ENCODE measurements around the gene SOBP. TPM values are rescaled to one million over a fixed set of nuclear protein-coding genes. Genes with fewer than 3 reads are reported as not detected.

SOBP gene
- total RNA-seq, 4 donors from 2014 or later, result 3.8 to 32.5 (median 19.4) TPM

GRCh38 chr6:107604549-107604948 is 114.6 kb downstream of the SOBP start:
- ATAC-seq (no peak), DNase-seq (no peak)
- peaks cover 44 to 57% of the 10 kb centered on the region in 2 donors for H3K4me1 ChIP-seq
- H3K36me3 ChIP-seq, result no peaks in the 10 kb centered on the region
- in situ Hi-C loops (cut with MboI; ENCODE audit: low sequenced_read_pairs in 4 of 4) (no loop called here), intact Hi-C loops (cut with DNase I; ENCODE audit: low total_unique reads) (no loop called here)
- H3K4me3 ChIP-seq, result no peak overlapping the region
- no peak for TF ChIP-seq POLR2A (IDR thresholded peaks at IDR 0.05)
- TF ChIP-seq CTCF (IDR thresholded peaks at IDR 0.05 in 4 of 5, conservative IDR thresholded peaks at IDR 0.05 in 1 of 5), result no peak
- no peaks in the 10 kb centered on the region for H3K27me3 ChIP-seq
- H3K9me3 ChIP-seq, result no peaks in the 10 kb centered on the region
- H3K27ac ChIP-seq, result no peak overlapping the region

- ATAC-seq (no peak), DNase-seq (no peak)
- H3K36me3 ChIP-seq, result no peaks in the 10 kb centered on the region
- in situ Hi-C loops (cut with MboI; ENCODE audit: low sequenced_read_pairs in 4 of 4) (no loop called here), intact Hi-C loops (cut with DNase I; ENCODE audit: low total_unique reads) (no loop called here)
- H3K4me3 ChIP-seq, result no peak overlapping the region
- H3K27ac ChIP-seq, result no peak overlapping the region
- TF ChIP-seq CTCF (IDR thresholded peaks at IDR 0.05 in 4 of 5, conservative IDR thresholded peaks at IDR 0.05 in 1 of 5), result no peak
- TF ChIP-seq POLR2A (IDR thresholded peaks at IDR 0.05), result no peak
- peaks cover 48 to 54% of the 10 kb centered on the region in 2 donors for H3K4me1 ChIP-seq
- no peaks in the 10 kb centered on the region for H3K27me3 ChIP-seq
- no peaks in the 10 kb centered on the region for H3K9me3 ChIP-seq
Measured at GRCh38 chr6:107606407-107606806, 116.5 kb downstream of the SOBP start.

GRCh38 chr6:107607116-107607515 is 117.2 kb downstream of the SOBP start:
- DNase-seq, result no peak
- TF ChIP-seq POLR2A (IDR thresholded peaks at IDR 0.05), result no peak
- no peak for TF ChIP-seq CTCF (IDR thresholded peaks at IDR 0.05 in 4 of 5, conservative IDR thresholded peaks at IDR 0.05 in 1 of 5)
- ATAC-seq, result peak in 1 of 2 donors; percentile 47
- no peaks in the 10 kb centered on the region for H3K9me3 ChIP-seq
- H3K27ac ChIP-seq, result no peak overlapping the region
- H3K36me3 ChIP-seq, result no peaks in the 10 kb centered on the region
- intact Hi-C loops (cut with DNase I; ENCODE audit: low total_unique reads) (no loop called here), in situ Hi-C loops (cut with MboI; ENCODE audit: low sequenced_read_pairs in 4 of 4) (no loop called here)
- no peak overlapping the region for H3K4me3 ChIP-seq
- no peaks in the 10 kb centered on the region for H3K27me3 ChIP-seq
- H3K4me1 ChIP-seq, result peaks cover 48 to 55% of the 10 kb centered on the region in 2 donors

- Histone ChIP-seq H3K27ac (peak overlapping the region; percentile 6 to 41 (median 28)), H3K36me3 (no peaks in the 10 kb centered on the region), H3K27me3 (no peaks in the 10 kb centered on the region), H3K9me3 (no peaks in the 10 kb centered on the region), H3K4me1 (peaks cover 40 to 47% of the 10 kb centered on the region in 2 donors), H3K4me3 (no peak overlapping the region)
- TF ChIP-seq CTCF (IDR thresholded peaks at IDR 0.05 in 4 of 5, conservative IDR thresholded peaks at IDR 0.05 in 1 of 5), result no peak
- TF ChIP-seq POLR2A (IDR thresholded peaks at IDR 0.05), result no peak
- intact Hi-C loops (cut with DNase I; ENCODE audit: low total_unique reads) (no loop called here), in situ Hi-C loops (cut with MboI; ENCODE audit: low sequenced_read_pairs in 4 of 4) (no loop called here)
- no peak for ATAC-seq
- no peak for DNase-seq
Measured at GRCh38 chr6:107611094-107611810, 121.3 kb downstream of the SOBP start.

Measured in gastrocnemius medialis (tissue), 4 donors.